ENCODE results near the gene PRSS8.

PRSS8 gene

DNA sequence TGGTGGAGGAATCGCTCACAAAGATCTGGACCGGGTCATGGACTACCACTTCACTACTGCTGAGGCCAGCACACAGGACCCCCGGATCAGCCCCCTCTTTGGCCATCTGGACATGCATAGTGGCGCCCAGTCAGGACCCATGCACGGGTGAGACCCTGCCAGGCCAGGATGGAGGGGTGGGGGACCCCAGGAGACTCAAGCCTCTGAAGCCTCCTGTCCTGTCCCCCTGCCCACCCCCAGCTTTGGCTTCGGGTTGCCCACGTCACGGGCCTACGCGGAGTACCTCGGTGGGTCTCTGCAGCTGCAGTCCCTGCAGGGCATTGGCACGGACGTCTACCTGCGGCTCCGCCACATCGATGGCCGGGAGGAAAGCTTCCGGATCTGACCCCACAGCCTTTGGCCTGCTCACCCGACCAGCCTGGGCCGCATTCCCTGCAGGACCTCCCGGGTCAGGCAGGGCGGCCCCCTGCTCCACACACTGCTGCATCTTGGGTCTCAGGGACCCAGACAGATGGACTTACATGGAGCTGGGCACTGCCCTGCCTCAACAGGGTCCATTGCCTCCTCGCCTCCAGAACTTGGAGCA lies 23.6 kb downstream of the PRSS8 start:
- TF ChIP-seq, protein P1, sequence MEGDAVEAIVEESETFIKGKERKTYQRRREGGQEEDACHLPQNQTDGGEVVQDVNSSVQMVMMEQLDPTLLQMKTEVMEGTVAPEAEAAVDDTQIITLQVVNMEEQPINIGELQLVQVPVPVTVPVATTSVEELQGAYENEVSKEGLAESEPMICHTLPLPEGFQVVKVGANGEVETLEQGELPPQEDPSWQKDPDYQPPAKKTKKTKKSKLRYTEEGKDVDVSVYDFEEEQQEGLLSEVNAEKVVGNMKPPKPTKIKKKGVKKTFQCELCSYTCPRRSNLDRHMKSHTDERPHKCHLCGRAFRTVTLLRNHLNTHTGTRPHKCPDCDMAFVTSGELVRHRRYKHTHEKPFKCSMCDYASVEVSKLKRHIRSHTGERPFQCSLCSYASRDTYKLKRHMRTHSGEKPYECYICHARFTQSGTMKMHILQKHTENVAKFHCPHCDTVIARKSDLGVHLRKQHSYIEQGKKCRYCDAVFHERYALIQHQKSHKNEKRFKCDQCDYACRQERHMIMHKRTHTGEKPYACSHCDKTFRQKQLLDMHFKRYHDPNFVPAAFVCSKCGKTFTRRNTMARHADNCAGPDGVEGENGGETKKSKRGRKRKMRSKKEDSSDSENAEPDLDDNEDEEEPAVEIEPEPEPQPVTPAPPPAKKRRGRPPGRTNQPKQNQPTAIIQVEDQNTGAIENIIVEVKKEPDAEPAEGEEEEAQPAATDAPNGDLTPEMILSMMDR (IDR thresholded peaks at IDR 0.05; ENCODE audit: borderline replicate concordance, insufficient read depth, low read depth, low read length) = no peak
- H3K4me3 ChIP-seq (ENCODE audit: low read depth, low read length) = no peak overlapping the region

DNA sequence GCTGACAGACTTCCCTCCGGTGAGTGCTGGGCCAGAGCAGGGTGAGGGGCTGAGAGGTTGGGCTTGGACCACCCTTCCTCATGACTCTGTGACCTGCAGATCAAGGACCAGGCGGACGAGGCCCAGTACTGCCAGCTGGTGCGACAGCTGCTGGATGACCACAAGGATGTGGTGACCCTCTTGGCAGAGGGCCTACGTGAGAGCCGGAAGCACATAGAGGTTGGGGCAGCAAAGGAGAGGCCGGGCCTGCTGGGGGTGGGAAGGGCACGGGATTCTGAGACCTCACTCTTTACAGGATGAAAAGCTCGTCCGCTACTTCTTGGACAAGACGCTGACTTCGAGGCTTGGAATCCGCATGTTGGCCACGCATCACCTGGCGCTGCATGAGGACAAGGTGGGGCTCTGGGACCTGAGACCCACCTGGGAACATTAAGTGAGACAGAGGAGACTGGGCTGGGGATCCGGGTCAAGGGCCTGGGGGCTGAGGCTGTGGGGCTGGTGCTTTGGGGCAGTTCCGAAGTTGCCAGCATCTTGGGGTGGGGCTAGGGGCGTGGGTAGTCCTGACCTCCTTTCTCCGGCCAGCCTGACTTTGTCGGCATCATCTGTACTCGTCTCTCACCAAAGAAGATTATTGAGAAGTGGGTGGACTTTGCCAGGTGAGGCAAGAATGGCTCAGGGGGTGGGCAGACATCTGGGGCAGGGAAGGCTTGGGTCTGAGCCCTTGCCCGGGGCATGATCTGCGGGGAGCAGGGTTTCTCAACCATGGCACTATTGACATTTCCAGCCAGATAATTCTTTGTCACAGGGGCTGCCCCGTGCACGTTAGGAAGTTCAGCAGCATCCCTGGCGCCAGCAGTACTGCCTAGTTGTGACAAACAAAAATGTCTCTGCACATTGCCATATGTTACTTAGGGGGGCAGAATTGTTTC lies 25.2 kb downstream of the PRSS8 start:
- no peak overlapping the region for H3K4me3 ChIP-seq (ENCODE audit: low read depth, low read length)
- TF ChIP-seq, protein P1 (IDR thresholded peaks at IDR 0.05; ENCODE audit: borderline replicate concordance, insufficient read depth, low read depth, low read length) = no peak

DNA sequence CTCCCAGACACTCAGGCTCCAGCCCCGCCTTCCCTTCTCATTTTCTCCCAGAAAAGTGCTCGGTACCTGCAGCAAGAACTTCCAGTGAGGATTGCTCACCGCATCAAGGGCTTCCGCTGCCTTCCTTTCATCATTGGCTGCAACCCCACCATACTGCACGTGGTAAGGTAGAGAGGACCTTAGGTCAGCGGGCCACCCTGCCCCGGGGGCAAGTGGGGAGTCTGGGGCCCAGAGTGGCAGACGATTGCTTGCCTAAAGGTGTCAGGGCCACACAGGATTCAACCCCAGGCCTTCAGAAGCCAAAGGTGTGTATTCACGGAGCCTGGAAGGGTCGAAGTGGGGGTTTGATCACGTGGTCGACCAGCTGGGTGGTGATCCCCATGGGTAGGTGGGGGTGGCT lies 25.9 kb downstream of the PRSS8 start:
- no peak overlapping the region for H3K4me3 ChIP-seq (ENCODE audit: low read depth, low read length)
- TF ChIP-seq, protein P1 (IDR thresholded peaks at IDR 0.05; ENCODE audit: borderline replicate concordance, insufficient read depth, low read depth, low read length) = no peak

DNA sequence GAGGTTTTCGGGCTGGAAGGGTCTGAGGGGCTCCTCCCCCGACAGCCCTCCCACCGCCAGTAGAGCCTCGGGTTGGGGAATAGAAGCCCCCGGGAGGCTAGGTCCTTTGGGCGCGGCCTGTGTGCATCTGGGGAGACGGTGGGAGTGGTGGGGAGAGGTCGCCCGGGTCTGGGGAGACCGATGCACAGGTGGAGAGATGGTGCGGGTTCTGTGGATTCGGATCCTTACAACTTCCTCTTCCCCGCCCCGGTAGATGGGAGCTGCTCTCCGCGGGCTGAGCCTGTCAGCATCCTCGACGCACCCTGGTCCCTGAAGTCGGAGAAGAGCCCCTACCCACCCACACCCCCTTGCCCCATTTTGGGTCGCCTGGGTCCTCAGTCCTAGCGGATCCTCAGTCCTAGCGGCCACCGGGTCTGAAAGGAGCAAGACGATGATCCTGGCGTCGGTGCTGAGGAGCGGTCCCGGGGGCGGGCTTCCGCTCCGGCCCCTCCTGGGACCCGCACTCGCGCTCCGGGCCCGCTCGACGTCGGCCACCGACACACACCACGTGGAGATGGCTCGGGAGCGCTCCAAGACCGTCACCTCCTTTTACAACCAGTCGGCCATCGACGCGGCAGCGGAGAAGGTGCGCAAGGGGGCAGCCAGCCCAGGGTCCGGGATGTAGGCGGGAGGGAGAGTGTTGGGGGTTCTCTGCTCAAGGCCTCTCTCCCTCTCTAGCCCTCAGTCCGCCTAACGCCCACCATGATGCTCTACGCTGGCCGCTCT lies 26.6 kb downstream of the PRSS8 start:
- peak overlapping the region; percentile 72 for H3K4me3 ChIP-seq (ENCODE audit: low read depth, low read length)

DNA sequence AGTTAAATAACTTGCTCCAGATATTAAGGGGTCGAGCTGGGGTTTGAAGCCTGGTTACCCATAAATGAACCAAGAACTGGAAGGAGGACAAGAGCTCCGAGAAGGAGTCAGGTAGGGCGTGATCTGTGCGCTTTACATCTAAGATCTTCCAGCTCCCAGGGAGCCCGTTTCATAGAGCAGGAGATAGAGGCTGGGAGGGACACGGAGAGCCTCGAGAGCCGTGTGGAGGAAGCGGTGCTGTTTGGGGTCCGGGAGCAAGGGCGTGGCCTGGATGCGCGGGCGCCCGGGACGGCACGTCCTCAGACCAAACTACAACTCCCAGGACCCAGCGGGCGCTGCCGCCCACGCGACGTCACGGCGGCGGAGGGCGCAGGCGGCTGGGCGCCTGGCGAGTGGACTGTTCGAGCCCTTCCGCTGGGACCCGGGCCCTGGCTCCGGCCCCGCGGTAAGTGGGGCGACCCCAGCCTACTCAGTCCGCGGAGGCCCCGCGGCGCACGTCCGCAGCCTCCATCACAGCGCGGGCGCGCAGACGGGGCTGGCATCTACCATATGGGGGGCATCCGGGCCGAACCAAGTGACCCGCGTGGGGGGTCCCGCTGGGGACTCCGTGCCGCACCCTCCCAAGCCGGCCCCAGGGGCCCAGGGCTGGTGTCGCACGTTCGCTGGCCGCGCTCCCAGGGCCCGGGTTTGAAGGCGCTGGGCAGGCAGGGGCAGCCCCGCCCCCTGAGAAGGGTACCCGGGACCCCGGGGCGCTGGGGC lies 27.3 kb downstream of the PRSS8 start, which contains the start of gene BCKDK:
Gene BCKDK (plus strand): TSS at position 352 of the 759 bp plus-strand sequence. CDS start 838 bp downstream, outside the sequence.
- H3K4me3 ChIP-seq (ENCODE audit: low read depth, low read length) = peak within 1 kb of the TSS; percentile 72
- TF ChIP-seq, protein P1 (IDR thresholded peaks at IDR 0.05; ENCODE audit: borderline replicate concordance, insufficient read depth, low read depth, low read length) = no peak

More for the DNA sequence above, 26.6 kb downstream of the PRSS8 start:
- TF ChIP-seq, protein P1 (IDR thresholded peaks at IDR 0.05; ENCODE audit: borderline replicate concordance, insufficient read depth, low read depth, low read length) = no peak

DNA sequence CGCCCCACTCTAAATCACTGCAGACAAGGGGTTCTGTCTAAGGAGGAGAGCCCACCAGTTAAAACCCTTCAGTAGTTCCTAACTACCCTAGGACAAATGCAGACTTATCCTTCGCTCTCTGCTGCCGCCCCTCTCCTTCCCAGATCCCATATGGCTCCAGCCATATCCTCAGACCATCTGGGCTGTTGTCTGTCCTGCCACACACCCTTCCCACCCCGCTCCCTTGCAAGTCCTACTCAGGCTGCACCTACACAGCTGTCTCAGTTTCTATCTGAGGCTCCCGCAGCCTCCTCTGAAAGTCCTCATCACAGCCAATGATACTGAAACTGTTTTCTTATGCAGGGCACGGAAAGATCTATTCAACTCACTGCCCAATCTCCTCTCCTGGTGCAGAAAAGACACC lies 28.1 kb downstream of the PRSS8 start:
- H3K4me3 ChIP-seq (ENCODE audit: low read depth, low read length) = no peak overlapping the region

More for the DNA sequence above, 28.1 kb downstream of the PRSS8 start:
- TF ChIP-seq, protein P1 (IDR thresholded peaks at IDR 0.05; ENCODE audit: borderline replicate concordance, insufficient read depth, low read depth, low read length) = no peak
